HG03571 (cell line): ENCODE results near the gene BHLHE40.

ENCODE experiments used
- ATAC-seq: cut with Tn5 transposase; IDR thresholded peaks from one replicate; pipeline ENCODE4 v1.9.1; 2021; ENCODE audit not compliant: unreplicated experiment

BHLHE40 gene

GRCh38 chr3:4982773-4983738 is 3.8 kb downstream of the BHLHE40 start:
- ATAC-seq: no peak

GRCh38 chr3:4983739-4984510 is 4.7 kb downstream of the BHLHE40 start:
- ATAC-seq: peak; percentile 51

GRCh38 chr3:4984511-4984864 is 5.3 kb downstream of the BHLHE40 start:
- no peak for ATAC-seq

GRCh38 chr3:4985330-4986174 is 6.3 kb downstream of the BHLHE40 start:
- ATAC-seq: no peak

GRCh38 chr3:4986175-4986781 is 7.0 kb downstream of the BHLHE40 start:
- ATAC-seq: peak; percentile 22

GRCh38 chr3:4986782-4987537 is 7.7 kb downstream of the BHLHE40 start:
- peak; percentile 51 for ATAC-seq

GRCh38 chr3:4987538-4988296 is 8.5 kb downstream of the BHLHE40 start:
- ATAC-seq: no peak

- ATAC-seq: no peak
Observed at GRCh38 chr3:4988983-4989834, 10.0 kb downstream of the BHLHE40 start.

- no peak for ATAC-seq
Observed at GRCh38 chr3:4990069-4990468, 10.8 kb downstream of the BHLHE40 start.

GRCh38 chr3:4992118-4992517 is 12.9 kb downstream of the BHLHE40 start:
- ATAC-seq: no peak

- ATAC-seq: no peak
Observed at GRCh38 chr3:4993276-4994143, 14.3 kb downstream of the BHLHE40 start.

- no peak for ATAC-seq
Observed at GRCh38 chr3:4994144-4994730, 15.0 kb downstream of the BHLHE40 start.

- ATAC-seq: no peak
Observed at GRCh38 chr3:4994823-4995499, 15.7 kb downstream of the BHLHE40 start.

GRCh38 chr3:4995500-4996053 is 16.3 kb downstream of the BHLHE40 start:
- no peak for ATAC-seq

GRCh38 chr3:4996223-4996765 is 17.1 kb downstream of the BHLHE40 start:
- no peak for ATAC-seq

- no peak for ATAC-seq
Observed at GRCh38 chr3:4996771-4997291, 17.6 kb downstream of the BHLHE40 start.
